Left lung (tissue), 10 donors: ENCODE results near the gene ARHGEF28. TPM values are rescaled to one million over a fixed set of nuclear protein-coding genes. Genes with fewer than 3 reads are reported as not detected.

Experiments used
- ATAC-seq: fragments of 200-7000 bp; cut with Tn5 transposase; one replicate; pipeline ENCODE4 v1.9.1; 2020; ENCODE audit warnings: moderate library complexity
- DNase-seq, 4 donors: peaks; one replicate each; pipeline ENCODE4 v3.0.0-alpha.2; 2013 to 2020
- H3K27ac ChIP-seq, 2 donors: fragments of 200-600 bp; sonication (generic) in 1 of 2; one replicate each; pipeline versions ENCODE4 v1.5.0 to v1.8.0; 2020 to 2021
- H3K27me3 ChIP-seq, 2 donors: fragments of 200-600 bp; sonication (generic) in 1 of 2; one replicate each; pipeline versions ENCODE4 v1.5.0 to v1.8.0; 2020 to 2021
- H3K36me3 ChIP-seq, 2 donors: fragments of 200-600 bp; sonication (generic) in 1 of 2; one replicate each; pipeline versions ENCODE4 v1.5.0 to v1.8.0; 2020 to 2021
- H3K4me1 ChIP-seq, 2 donors: fragments of 200-600 bp; one replicate each; pipeline ENCODE4 v1.8.0; 2021
- H3K4me3 ChIP-seq, 2 donors: fragments of 200-600 bp; sonication (generic) in 1 of 2; one replicate each; pipeline versions ENCODE4 v1.5.0 to v1.8.0; 2020 to 2021; ENCODE audit warnings: mild to moderate bottlenecking in 1 of 2
- H3K9me3 ChIP-seq, 2 donors: fragments of 200-600 bp; sonication (generic) in 1 of 2; one replicate each; pipeline versions ENCODE4 v1.5.0 to v1.8.0; 2020 to 2021
- CTCF ChIP-seq, 2 donors: fragments of 200-600 bp; sonication (generic) in 1 of 2; IDR thresholded peaks; one replicate each; pipeline versions ENCODE4 v1.5.0 to v1.8.0; 2021; ENCODE audit warnings: antibody characterized with exemption in 2 of 2
- intact Hi-C, 2 donors: fragments of 100-400 bp; cut with DNase I; formaldehyde crosslinking; loops; one replicate each; pipeline versions ENCODE4 v1.11.2 to v1.14.2; 2022
- polyA plus RNA-seq, 6 donors: library from polyadenylated mRNA; unstranded; fragments of 120-200 nt; gene quantifications; one replicate each; pipeline ENCODE4 v1.2.1, GENCODE V29; 2013; ENCODE audit not compliant: insufficient read length in 6 of 6
- total RNA-seq, 2 donors: library from RNA; stranded (reverse); fragmentation: NEBNext Ultra II Directional; extraction: Animal tissue kit (Norgen Biotek cat#: 25700); gene quantifications; one replicate each; pipeline ENCODE4 v1.2.1, GENCODE V29; 2021
- donor health status: DM: no; HTN: yes; CAD: no.
- donor health status: DM: no; HTN: no; CAD: no.

ARHGEF28 gene
- total and polyA plus RNA-seq, 8 donors: 8.4 to 16.4 (median 10.3) TPM

GRCh38 chr5:73694089-73694488, 68.1 kb downstream of the ARHGEF28 start:
- Histone ChIP-seq H3K9me3 (no peaks in the 10 kb centered on the region), H3K4me3 (no peak overlapping the region), H3K27me3 (no peaks in the 10 kb centered on the region), H3K27ac (no peak overlapping the region), H3K36me3 (no peaks in the 10 kb centered on the region), H3K4me1 (no peaks in the 10 kb centered on the region)
- intact Hi-C loops: no loop called here
- no peak for TF ChIP-seq CTCF (IDR thresholded peaks at IDR 0.05)
- ATAC-seq (no peak), DNase-seq (no peak)

GRCh38 chr5:73698011-73698410, 72.0 kb downstream of the ARHGEF28 start:
- Histone ChIP-seq H3K27me3 (no peaks in the 10 kb centered on the region), H3K27ac (no peak overlapping the region), H3K4me1 (no peaks in the 10 kb centered on the region), H3K36me3 (no peaks in the 10 kb centered on the region), H3K9me3 (no peaks in the 10 kb centered on the region), H3K4me3 (no peak overlapping the region)
- no peak for TF ChIP-seq CTCF (IDR thresholded peaks at IDR 0.05)
- no peak for ATAC-seq
- DNase-seq: no peak
- intact Hi-C loops: no loop called here

- Histone ChIP-seq H3K9me3 (no peaks in the 10 kb centered on the region), H3K27ac (no peak overlapping the region), H3K27me3 (no peaks in the 10 kb centered on the region), H3K4me1 (no peaks in the 10 kb centered on the region), H3K4me3 (no peak overlapping the region), H3K36me3 (no peaks in the 10 kb centered on the region)
- no peak for TF ChIP-seq CTCF (IDR thresholded peaks at IDR 0.05)
- no peak for DNase-seq
- ATAC-seq: no peak
- intact Hi-C loops: no loop called here
Measured at GRCh38 chr5:73701566-73701965, 75.6 kb downstream of the ARHGEF28 start.

- Histone ChIP-seq H3K9me3 (no peaks in the 10 kb centered on the region), H3K27me3 (no peaks in the 10 kb centered on the region), H3K36me3 (no peaks in the 10 kb centered on the region), H3K4me3 (no peak overlapping the region), H3K4me1 (no peaks in the 10 kb centered on the region), H3K27ac (no peak overlapping the region)
- no peak for DNase-seq
- TF ChIP-seq CTCF (IDR thresholded peaks at IDR 0.05): no peak
- intact Hi-C loops: no loop called here
- ATAC-seq: no peak
Measured at GRCh38 chr5:73702534-73702933, 76.5 kb downstream of the ARHGEF28 start.

- Histone ChIP-seq H3K36me3 (no peaks in the 10 kb centered on the region), H3K9me3 (no peaks in the 10 kb centered on the region), H3K4me1 (no peaks in the 10 kb centered on the region), H3K27me3 (no peaks in the 10 kb centered on the region), H3K27ac (no peak overlapping the region), H3K4me3 (no peak overlapping the region)
- intact Hi-C loops: no loop called here
- TF ChIP-seq CTCF (IDR thresholded peaks at IDR 0.05): no peak
- ATAC-seq (no peak), DNase-seq (no peak)
Measured at GRCh38 chr5:73702951-73703350, 77.0 kb downstream of the ARHGEF28 start.
